NCI-H69 (cell line): ENCODE data around the gene POLR2B.
"Not testable (repeated sequence)": the region's sequence is repeated elsewhere in the genome, so short reads cannot be mapped to it uniquely, and the experiment has no call there.

Experiments
- DNase-seq: peaks from one replicate; lab custom pipeline; 2025; lab: John Stamatoyannopoulos, UW

The POLR2B gene

DNA sequence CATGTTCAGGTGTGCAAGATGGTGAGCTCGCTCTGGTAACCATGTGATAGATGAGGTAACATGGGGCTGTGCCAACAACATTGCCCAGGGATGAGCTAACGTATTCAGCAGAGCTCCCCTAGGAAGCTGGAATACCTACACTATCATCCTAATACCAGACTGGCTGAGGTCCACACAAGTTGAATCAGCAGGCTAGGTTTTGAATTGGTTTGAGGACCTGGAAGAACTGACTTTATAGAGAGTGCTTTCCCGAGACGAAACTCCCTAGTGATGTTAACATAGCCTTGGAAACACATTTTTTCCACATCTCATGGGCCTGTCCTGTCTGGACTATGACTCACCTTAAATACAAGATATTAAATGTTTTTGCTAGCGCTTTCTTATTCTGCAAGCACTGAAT, 74.8 kb downstream of the POLR2B start:
- DNase-seq, result no peak

DNA sequence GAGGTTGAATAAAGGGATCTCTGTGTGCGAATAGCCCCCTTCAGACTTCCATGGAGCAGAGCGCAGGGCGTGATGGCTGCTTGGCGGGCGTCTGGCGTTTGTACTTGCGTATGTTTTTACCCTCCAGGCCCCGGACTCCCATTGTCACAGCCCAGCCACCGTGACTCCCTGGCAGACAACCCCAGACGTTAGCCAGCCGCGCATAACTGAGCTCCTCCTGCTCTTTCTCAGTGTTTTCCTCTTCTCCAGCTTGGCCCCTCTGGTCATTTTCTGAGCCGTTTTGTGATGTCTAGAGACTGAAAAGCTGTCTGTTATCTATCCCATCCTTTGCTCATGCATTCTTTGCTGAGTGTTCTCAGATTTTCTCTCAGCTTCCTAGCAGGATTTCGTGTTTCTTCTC, 77.2 kb downstream of the POLR2B start:
- DNase-seq, result no peak

DNA sequence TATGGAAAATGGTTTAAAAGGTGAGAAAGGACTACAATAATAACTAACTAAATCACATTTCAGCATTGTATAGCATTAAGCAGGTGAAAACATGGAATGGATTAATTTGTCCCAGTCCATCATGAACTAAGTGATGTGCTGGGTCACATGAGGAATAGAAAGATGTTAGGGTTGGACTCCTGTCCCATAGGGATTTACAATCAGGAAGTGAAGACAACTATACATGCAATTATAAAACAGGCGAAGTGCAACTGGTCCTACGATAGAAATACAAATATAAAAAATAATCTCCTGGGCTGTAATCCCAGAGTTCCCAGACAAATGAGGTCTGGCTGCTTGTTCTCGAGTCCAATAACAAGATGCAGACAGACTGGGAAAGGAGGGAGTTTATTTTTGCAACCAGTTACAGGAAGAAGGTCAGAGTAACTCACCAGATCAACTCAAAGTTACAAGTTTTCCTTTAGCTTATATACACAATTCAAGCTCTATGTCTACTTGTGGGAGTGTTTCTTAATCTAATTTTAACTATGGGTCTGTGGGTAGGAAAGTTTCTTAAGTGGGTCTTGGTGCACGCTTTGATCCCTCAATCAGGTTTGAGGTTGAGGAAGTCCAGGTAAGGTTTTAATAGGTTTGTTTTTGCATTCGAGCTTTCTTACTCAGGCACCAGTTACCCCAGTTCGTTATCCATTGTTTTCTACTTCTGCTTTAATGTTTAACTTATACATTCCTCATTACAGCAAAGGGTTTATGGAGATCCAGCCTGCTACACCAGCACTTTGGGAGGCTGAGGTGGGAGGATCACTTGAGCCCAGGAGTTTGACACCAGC, 81.4 kb downstream of the POLR2B start:
- no peak for DNase-seq

DNA sequence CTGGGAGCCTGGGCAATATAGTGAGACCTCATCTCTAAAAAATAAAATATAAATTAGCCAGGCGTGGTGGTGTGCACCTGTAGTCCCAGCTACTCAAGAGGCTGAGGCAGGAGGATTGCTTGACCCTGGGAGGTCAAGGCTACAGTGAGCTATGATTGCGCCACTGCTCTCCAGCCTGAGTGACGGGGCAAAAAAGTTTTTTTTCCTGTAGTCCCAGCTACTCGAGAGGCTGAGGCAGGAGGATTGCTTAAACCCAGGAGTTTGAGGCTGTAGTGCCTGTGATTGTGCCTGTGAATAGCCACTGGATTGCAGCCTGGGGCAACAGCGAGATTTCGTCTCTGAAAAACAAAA, 82.0 kb downstream of the POLR2B start:
- not testable (repeated sequence) for DNase-seq

DNA sequence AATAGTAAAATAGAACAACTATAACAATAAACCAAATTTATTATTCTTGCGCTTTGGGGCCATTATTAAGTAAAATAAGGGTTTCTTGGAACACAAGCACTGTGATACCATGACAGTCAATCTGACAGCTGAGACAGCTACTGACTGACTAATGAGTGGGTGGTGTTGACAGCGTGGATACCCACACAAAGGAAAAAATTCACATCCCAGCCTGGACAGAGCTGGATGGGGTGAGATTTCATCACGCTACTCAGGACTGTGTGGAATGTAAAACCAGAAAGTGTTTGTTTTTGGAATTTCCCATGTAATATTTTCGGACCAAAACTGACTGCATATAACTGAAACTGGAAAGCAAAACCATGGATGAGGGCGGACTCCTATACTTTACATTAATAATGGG, 82.7 kb downstream of the POLR2B start:
- DNase-seq, result no peak

DNA sequence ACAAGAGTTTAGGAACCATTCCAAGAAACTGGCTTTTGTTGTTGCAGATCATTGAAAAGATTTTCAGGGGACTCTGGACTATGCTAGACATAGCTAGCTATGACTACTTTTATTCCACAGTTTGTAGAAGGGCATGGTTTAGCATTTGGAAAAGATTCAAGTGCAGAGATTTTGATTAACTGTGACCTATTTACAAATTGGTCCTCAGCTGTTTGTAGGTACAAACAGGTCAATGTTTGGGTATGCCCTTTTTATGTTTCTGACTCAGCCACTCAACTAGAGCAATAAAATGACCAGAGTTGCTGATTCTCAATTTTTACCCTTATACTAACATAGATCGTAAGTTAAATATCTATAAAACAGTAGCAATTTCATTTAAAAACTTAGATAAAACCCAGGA, 84.8 kb downstream of the POLR2B start:
- DNase-seq, result no peak

DNA sequence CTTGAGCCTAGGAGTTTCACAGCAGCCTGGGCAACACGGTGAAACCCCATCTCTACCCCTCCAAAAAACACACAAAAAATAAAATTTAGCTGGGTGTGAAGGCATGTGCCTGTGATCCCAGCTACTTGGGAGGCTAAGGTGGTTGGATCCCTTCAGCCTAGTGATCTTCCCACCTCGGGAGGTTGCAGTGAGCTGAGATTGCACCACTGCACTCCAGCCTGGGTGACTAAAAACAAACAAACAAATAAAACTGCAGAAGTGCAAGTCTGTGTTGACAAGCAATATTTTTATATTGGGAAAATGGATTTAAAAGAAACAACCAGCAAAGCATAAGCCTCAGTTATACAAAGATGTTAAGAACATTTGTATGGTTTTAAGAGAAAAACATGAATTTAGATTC, 85.4 kb downstream of the POLR2B start:
- no peak for DNase-seq

DNA sequence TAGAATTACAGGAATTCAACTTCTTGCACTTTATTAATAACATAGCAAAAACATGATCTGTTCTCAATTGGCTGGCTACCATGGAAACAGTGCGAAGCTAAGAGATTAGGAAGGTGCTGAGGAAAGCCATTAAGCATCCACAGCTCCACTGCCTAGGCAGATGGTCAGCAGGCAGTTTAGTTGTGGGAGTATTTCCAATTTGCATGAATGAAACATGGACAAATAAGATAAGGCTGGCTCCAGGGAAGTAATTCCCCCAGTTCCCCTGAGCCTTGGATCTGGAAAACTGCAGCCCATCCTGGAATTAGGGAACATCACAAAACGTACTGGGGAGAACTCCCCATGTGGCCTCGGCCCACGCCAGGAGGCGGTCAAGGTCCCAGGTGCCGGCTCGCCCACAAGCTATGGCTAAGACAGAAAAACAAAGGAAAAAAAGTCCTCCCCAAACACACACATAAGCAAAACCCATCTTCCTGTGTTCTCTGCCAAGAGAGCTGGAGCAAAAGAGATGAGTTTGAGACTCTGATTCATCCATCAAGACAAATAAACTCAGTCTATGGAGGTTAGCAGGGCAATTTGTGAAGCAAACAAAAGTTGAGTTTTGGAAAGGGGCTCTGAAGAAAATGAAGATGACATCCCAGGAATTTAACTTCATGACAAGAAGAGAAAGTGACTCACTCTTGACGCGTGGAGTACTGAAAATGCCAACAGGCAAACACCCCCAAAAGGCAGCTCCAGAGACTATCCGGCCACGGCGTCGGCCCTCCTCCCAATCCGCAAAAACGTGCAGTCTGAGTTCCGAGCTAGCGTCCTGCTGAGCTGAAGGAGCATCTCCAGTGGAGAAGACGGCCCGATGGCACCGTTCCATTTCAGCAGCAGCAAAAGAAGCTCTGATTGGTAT, 86.4 kb downstream of the POLR2B start:
- DNase-seq, result no peak

DNA sequence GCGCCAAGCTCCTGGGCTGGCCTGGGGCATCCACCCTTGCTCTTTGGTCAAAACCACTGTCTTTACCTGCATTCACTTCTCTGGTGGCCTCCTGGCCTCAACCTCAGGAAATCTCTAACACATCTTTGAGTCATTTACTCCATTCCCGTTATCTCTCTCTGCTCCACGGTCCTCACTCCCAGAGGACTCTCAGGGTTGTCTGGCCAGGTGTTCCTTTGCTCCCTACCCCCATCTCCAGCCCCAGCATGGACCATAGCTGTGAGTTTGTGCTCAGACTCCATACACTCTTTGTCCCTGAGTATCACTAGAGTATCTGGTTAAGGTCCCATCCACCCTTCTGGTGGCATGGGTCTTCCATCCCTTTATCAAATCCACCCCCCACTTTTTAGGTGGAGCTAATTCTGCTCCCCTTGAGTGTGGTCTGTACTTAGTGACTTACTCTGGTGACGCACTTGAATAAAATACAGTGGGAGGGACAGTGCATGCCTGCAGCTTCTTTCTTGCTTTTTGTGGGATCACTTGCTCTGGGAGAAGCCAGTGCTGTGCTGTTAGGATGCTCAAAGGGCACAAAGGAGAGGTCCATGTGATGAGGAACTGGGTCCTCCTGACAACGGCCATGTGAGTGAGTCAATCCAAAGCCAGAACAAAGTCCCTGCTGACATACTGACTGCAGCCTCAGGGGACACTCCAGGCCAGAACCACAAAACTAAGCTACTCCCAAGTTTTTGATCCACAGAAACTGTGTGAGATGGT, 87.2 kb downstream of the POLR2B start:
- no peak for DNase-seq

DNA sequence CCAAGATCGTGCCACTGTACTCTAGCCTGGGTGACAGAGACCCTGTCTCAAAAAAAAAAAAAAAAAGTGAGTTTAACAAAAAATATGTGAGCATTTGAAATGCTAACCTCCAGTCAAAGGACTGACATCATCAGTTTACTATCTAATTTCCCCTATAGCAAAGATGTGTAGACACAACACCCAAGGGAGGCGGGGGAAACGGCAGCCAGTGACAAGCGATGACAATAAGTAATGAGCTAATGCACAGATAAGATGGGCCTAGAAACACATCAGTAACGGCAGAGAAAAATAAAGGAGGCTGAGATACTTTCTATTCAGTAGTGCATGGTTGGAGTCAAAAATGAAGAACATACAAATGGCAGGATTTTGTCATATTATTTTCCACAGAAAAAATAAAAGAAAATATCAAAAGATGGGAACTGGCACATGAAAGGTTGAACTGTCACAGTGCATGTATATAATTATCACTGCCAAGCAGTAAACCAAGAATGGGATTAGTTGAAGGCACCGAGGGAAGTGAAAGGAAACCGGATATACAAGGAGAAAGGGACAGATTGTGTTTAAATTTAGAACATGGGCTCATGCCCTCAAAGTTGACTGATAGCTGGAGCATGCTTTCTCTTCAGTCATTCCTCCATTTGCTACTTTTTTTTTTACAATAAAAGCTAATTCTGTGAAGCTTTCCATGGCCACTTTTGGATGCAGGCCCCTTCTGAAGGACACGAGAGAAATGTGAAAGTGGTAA, 89.7 kb downstream of the POLR2B start:
- DNase-seq, result no peak

DNA sequence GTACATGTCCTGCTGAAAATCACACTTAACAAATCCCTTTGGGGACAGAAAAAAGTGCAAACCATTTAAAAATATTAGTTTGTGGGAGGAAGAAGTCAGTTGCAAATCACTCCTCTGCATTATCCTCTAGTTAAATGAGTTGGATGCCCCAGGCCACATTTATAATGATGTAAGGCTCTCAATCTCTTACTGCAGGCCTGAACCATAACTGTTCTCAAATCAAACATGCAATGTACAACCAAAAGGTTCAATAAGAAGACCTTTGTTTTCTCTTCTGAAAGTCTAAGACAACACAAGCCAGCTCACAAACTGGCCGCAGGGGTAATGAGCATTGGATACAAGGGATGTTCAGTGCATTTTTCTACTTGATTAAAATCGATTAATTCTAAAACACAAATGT, 91.8 kb downstream of the POLR2B start:
- no peak for DNase-seq

DNA sequence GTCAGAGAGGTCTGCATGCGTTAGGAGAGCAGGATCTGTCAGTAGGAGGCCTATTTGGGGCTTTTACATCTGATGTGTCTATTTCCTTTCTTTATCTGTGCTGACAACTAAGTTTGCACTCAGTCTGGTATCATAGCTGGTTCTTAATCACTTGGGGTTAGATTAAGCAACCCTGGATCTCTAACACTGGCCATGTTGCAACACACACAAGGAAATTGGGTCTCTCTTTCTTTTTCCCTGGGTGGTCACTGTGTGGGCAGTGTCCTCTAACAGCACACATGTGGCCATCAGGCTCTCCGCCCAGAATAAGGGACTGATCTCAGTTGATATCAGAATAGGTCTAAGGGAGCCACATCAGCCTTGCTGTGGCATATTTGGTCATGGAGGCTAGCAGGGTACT, 92.6 kb downstream of the POLR2B start:
- DNase-seq, result no peak

DNA sequence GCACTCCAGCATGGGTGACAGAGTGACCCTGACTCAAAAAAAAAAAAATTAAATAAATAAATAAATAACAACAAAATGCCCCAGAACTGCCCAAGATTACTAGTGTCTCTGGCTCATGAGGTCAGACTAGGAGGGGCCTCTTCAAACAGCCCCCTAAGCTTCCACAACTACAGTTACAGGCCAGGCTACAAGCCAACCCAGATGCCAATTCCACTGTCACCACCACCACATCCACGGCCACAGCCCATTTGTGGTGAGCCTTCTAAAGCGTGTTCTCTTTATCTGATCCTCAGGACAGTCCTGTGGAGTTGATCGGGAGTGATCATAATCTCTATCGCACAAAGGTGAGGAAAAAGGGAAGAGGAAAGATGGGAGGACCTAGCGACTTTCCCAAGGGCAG, 94.9 kb downstream of the POLR2B start:
- no peak for DNase-seq

DNA sequence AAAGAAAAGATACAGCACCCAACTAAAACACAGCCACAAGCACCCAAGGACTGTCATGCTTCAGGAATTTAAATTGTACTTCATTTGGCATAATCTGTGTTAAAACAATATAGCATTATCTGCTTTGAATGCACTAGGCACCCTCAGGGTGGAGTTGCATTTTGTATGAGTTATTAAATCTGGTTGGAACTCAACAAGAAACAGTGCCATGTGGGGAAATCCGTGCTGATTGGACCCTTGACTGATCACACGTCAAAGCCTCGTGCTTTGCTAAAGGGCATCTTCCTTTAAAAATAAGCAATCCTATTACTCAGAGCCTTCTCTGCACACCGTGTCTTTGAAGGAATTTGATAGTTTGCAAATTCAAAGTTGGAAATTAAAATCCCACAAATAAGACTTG, 96.0 kb downstream of the POLR2B start:
- DNase-seq, result no peak

DNA sequence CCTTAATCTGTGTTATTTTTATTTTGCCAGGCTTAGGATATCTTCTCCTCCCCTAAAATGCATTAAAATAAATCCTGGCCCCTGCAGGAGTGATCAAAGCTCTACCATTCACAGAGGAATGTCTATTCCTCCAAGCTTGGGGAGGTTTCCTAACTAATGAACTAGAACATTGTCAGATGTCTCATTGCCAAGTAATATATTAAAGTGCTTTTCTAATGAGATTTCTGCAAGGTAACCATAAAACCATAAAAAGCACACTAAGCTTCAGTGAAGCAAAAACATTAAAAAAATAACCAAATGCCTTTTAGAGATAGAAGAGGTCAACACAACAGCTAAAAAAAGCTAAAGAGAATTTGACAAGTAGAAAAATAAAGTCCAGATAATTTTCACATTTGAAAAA, 96.7 kb downstream of the POLR2B start:
- DNase-seq, result no peak

DNA sequence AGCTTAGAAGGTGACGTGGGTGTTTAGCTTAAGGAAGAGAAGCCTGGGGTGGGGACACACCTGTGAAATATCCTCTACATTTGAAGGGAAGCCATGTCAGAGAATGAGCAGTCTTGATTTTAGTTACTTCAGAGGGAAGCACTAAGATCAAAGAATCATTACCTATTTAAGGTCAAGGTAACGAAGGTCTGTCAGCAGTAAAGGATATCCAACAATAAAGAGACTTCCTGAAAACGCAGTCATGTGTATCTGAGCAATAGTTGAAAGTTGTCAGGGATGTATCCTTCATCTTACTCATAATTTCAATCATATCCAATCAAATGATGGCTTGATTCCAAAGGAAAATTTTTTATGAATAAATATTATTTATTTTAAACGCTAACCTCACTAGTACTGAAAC, 98.0 kb downstream of the POLR2B start:
- DNase-seq, result no peak

DNA sequence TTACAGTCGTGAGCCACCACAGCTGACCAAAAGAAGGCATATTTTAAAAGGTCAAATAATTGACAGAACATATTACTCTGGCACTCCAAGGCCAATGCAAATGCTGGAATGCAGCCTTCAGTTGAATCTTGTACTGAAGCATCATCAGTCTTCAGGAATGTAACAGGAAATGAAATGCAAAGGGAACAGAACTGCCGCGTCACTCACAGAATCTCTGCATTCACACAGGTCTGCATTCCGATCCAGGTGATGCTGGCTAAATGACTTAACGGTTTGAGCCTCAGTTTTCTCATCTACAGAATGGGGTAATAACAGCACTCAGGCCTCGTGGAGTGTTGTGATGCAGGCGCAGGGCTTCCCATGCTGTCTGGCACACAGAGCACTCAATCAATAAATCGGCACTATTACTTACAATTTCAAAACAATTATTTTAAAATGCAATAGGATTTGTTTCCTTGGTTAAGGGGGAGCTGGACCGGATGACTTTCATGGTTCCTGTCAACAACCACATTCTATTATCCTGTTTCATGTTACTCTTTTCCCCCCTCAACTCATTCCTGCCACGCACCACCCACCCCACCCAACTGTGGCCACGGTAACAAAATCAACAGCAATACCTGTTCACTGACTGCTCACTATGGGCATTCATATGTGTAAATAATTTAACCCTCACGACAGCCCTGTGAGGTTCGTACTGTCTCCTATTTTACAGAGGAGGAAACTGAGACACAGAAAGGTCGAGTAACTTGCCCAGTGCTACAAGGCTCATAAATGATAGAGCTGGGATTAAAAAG, 99.1 kb downstream of the POLR2B start:
- no peak for DNase-seq

DNA sequence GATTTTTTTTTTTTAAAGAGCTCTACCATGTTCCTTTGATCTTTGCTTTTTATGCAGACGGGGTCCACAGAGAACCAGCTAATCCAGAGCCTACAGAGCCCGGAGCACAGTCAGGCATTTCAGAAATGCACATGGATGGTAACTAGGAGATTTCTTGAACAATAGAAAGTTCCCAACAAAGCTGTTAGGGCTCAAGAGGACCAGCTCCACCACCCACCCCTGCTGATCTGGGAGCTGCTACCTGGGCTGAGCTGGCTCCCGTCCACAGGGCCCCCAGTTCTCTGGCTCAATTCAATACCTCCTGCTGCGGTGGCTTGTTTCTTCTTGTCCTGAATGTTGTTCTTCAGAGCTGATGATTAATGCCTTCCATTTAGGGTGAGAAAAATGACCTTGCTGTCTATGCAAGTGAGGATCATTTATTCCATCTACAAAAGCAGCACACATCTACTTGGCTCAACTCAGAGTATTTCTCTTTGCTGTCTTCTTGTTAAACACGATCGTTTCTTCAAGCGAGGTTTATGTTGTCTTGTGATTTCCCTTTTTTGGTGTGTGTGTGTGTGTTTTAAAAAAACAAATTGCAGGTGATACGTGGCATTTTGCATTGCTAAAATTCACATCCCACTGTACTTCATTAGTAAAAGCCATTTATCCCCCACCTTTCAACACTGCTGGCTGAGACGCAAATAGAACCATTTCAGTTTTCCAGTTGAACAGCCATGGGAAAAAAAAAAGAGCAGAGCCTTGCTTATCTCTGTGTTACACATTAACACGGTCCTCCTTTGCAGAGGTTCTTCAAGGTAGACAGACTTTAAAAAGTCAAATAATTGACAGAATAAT, 100.2 kb downstream of the POLR2B start:
- peak; percentile 87 for DNase-seq
